B cell (primary cell): ENCODE data around the gene WDR27. TPM values are rescaled to one million over a fixed set of nuclear protein-coding genes. Genes with fewer than 3 reads are reported as not detected.

Source experiments
- ATAC-seq: fragments of 200-7000 bp; cut with Tn5 transposase; one replicate; pipeline ENCODE4 v1.10.0; 2021; ENCODE audit warnings: low read depth, mild to moderate bottlenecking, moderate number of reproducible peaks, moderate library complexity
- CTCF ChIA-PET: fragments of 350-600 bp; sonication (Branson Sonifier 250); formaldehyde crosslinking; loops from one replicate; lab custom pipeline; 2021; ENCODE audit warnings: antibody characterized with exemption, inconsistent platforms; lab: Charles Lee
- POLR2A ChIA-PET: fragments of 350-600 bp; sonication (Branson Sonifier 250); formaldehyde crosslinking; loops from one replicate; lab custom pipeline; 2021; ENCODE audit warnings: antibody characterized with exemption; lab: Charles Lee
- DNase-seq: peaks from one replicate; pipeline ENCODE4 v3.0.0; 2013
- H2AFZ ChIP-seq: 2 replicates; pipeline ENCODE4 v1.6.1; 2012; ENCODE audit warnings: mild to moderate bottlenecking, low read depth, low read length; ENCODE audit not compliant: insufficient read depth, poor library complexity, severe bottlenecking
- H3K27ac ChIP-seq, 2 donors: 1 replicate in 1 of 2; 2 replicates in 1 of 2; pipeline ENCODE4 v1.5.1; 2012 to 2013; ENCODE audit warnings: low read length in 2 of 2, mild to moderate bottlenecking in 2 of 2, moderate library complexity in 1 of 2
- H3K27me3 ChIP-seq, 4 experiments: fragments of 200-600 bp in 1 of 4; sonication (generic) in 1 of 4; replicated peaks in 1 of 4; 1 replicate in 2 of 4; 2 replicates in 2 of 4; pipeline versions ENCODE4 v1.6.1 to v1.7.0; 2013 to 2016; ENCODE audit warnings: low read length in 3 of 4, mild to moderate bottlenecking in 2 of 4, mixed read lengths in 1 of 4, moderate library complexity in 1 of 4; ENCODE audit not compliant: insufficient read depth in 4 of 4, control insufficient read depth in 3 of 4; ENCODE audit errors: control extremely low read depth in 1 of 4
- H3K36me3 ChIP-seq, 2 experiments: replicated peaks in 1 of 2; 1 replicate in 1 of 2; 2 replicates in 1 of 2; pipeline versions ENCODE4 v1.6.1 to v1.7.1; 2013; ENCODE audit warnings: low read length in 1 of 2; ENCODE audit not compliant: insufficient read depth in 2 of 2, control insufficient read depth in 1 of 2; ENCODE audit errors: control extremely low read depth in 1 of 2, extremely low read depth in 1 of 2
- H3K4me1 ChIP-seq, 2 donors: fragments of 200-600 bp in 1 of 2; sonication (generic) in 1 of 2; 1 replicate in 1 of 2; 2 replicates in 1 of 2; pipeline versions ENCODE4 v1.5.1 to v1.6.1; 2013 to 2017; ENCODE audit warnings: low read length in 2 of 2; ENCODE audit not compliant: control insufficient read depth in 2 of 2, insufficient read depth in 2 of 2
- H3K4me2 ChIP-seq: replicated peaks from 2 replicates; pipeline ENCODE3; 2012; ENCODE audit warnings: mild to moderate bottlenecking, low read depth, low read length; ENCODE audit not compliant: poor library complexity, severe bottlenecking
- H3K4me3 ChIP-seq, 5 experiments: fragments of 200-600 bp in 1 of 5; sonication (generic) in 1 of 5; 1 replicate in 3 of 5; 2 replicates in 2 of 5; pipeline versions ENCODE4 v1.5.1 to v1.7.0; 2011 to 2016; ENCODE audit warnings: low read length in 4 of 5, mild to moderate bottlenecking in 4 of 5, low read depth in 2 of 5, control low read depth in 1 of 5, moderate library complexity in 1 of 5; ENCODE audit not compliant: insufficient read depth in 1 of 5; ENCODE audit errors: control extremely low read depth in 1 of 5, extremely low read depth in 1 of 5
- H3K79me2 ChIP-seq: fragments of 200-600 bp; sonication (generic); one replicate; pipeline ENCODE4 v1.6.0; 2016; ENCODE audit warnings: low read length; ENCODE audit not compliant: control insufficient read depth, insufficient read depth
- H3K9ac ChIP-seq: fragments of 200-600 bp; sonication (generic); 2 replicates; pipeline ENCODE4 v1.6.1; 2017; ENCODE audit warnings: mild to moderate bottlenecking, low read length, moderate library complexity
- H3K9me3 ChIP-seq, 3 donors: one replicate each; pipeline versions ENCODE4 v1.6.1 to v1.7.1; 2013; ENCODE audit warnings: low read length in 2 of 3; ENCODE audit not compliant: control insufficient read depth in 2 of 3, insufficient read depth in 1 of 3; ENCODE audit errors: control extremely low read depth in 1 of 3
- H4K20me1 ChIP-seq: 2 replicates; pipeline ENCODE4 v1.6.0; 2012; ENCODE audit warnings: mild to moderate bottlenecking, low read length; ENCODE audit not compliant: insufficient read depth, control insufficient read depth, poor library complexity, severe bottlenecking
- H3K27ac Mint-ChIP-seq: one replicate; pipeline ENCODE4 v1.8.0; 2021; ENCODE audit warnings: mixed read lengths
- H3K27me3 Mint-ChIP-seq: one replicate; pipeline ENCODE4 v1.8.0; 2021; ENCODE audit warnings: mixed read lengths
- H3K4me1 Mint-ChIP-seq: one replicate; pipeline ENCODE4 v1.8.0; 2021; ENCODE audit warnings: mixed read lengths
- H3K4me3 Mint-ChIP-seq: one replicate; pipeline ENCODE4 v1.8.0; 2021; ENCODE audit warnings: mixed read lengths
- H3K9me3 Mint-ChIP-seq: one replicate; pipeline ENCODE4 v1.8.0; 2022; ENCODE audit warnings: mixed read lengths; ENCODE audit not compliant: insufficient read depth
- EZH2 ChIP-seq: IDR thresholded peaks from 2 replicates; pipeline ENCODE4 v1.6.1; 2012; ENCODE audit warnings: borderline replicate concordance, low read depth, mild to moderate bottlenecking, moderate library complexity, low read length; ENCODE audit not compliant: insufficient read depth, poor library complexity, severe bottlenecking
- WGBS: methylation state at CpG from one replicate; pipeline ENCODE4 v1.1.5; 2013; ENCODE audit warnings: missing lambda C conversion rate; ENCODE audit not compliant: insufficient coverage; 5-methylcytosine and 5-hydroxymethylcytosine counted together
- intact Hi-C: fragments of 100-400 bp; cut with micrococcal nuclease; formaldehyde crosslinking; loops from one replicate; pipeline ENCODE4 v1.10.0; 2022
- polyA plus RNA-seq: library from polyadenylated mRNA; depleted of rRNA; stranded (reverse); fragments of >200 nt; gene quantifications from 2 replicates; pipeline ENCODE4 v1.2.3, GENCODE V29; 2012
- total RNA-seq, 2 donors: library from RNA; stranded (reverse); fragments of 120-200 nt in 1 of 2; gene quantifications; 1 replicate in 1 of 2; 2 replicates in 1 of 2; pipeline versions ENCODE4 v1.2.3 to v1.2.4, GENCODE V29; 2013 to 2022
- TF ChIP-seq, protein P1 (sequence below): fragments of 200-600 bp; IDR thresholded peaks from one replicate; pipeline ENCODE4 v1.8.0; 2022; ENCODE audit warnings: antibody characterized with exemption, mild to moderate bottlenecking

The WDR27 gene
- total and polyA plus RNA-seq, 2 donors (not counting 1 experiment from before 2014, with no cell fraction given), result 64.3 to 86.3 TPM

DNA sequence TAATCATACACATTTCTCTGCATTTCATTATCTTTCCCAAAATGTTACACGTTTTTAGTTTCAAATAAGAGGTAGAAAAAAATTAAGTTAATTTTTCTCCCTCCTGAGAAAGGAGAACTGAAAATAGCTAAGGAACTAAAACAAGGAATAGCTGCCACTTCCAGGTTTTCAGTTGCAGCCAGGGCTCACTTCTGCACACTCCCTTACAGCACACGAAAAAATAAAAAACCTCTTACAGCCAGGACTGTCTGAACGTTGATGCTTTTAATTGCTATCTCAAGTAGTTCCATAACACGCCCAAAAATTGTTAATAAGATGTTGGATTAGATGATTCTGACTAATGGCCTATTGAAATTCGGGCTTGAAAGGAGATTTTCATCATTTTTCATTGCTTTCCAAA is 294.5 kb downstream of the WDR27 start:
- H3K4me1 ChIP-seq, result no peaks in the 10 kb centered on the region
- no peaks in the 10 kb centered on the region for H3K9me3 Mint-ChIP-seq
- peaks cover 0 to 17% (median 0%) of the 10 kb centered on the region in 3 donors for H3K9me3 ChIP-seq
- WGBS, result no CpG with 5 or more reads among the region's 5 CpGs
- ATAC-seq, result no peak
- H3K27ac ChIP-seq, result no peak overlapping the region
- no peak overlapping the region for H3K9ac ChIP-seq
- intact Hi-C loops, result no loop called here
- H3K36me3 ChIP-seq, result no peaks in the 10 kb centered on the region
- no peak for DNase-seq
- ChIA-PET POLR2A (no interaction called here), CTCF (no interaction called here)
- TF ChIP-seq, protein P1, sequence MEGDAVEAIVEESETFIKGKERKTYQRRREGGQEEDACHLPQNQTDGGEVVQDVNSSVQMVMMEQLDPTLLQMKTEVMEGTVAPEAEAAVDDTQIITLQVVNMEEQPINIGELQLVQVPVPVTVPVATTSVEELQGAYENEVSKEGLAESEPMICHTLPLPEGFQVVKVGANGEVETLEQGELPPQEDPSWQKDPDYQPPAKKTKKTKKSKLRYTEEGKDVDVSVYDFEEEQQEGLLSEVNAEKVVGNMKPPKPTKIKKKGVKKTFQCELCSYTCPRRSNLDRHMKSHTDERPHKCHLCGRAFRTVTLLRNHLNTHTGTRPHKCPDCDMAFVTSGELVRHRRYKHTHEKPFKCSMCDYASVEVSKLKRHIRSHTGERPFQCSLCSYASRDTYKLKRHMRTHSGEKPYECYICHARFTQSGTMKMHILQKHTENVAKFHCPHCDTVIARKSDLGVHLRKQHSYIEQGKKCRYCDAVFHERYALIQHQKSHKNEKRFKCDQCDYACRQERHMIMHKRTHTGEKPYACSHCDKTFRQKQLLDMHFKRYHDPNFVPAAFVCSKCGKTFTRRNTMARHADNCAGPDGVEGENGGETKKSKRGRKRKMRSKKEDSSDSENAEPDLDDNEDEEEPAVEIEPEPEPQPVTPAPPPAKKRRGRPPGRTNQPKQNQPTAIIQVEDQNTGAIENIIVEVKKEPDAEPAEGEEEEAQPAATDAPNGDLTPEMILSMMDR, result no peak
- no peak for TF ChIP-seq EZH2
- H4K20me1 ChIP-seq, result no peaks in the 10 kb centered on the region
- no peak overlapping the region for H3K4me3 Mint-ChIP-seq
- H3K4me2 ChIP-seq, result no peak overlapping the region
- H2AFZ ChIP-seq, result no peak overlapping the region
- no peaks in the 10 kb centered on the region for H3K79me2 ChIP-seq
- H3K27me3 ChIP-seq, result peaks cover 0 to 3% (median 1%) of the 10 kb centered on the region in 4 experiments
- H3K27ac Mint-ChIP-seq, result no peak overlapping the region
- H3K27me3 Mint-ChIP-seq, result peaks cover 4% of the 10 kb centered on the region
- H3K4me1 Mint-ChIP-seq, result peaks cover 3% of the 10 kb centered on the region
- H3K4me3 ChIP-seq, result no peak overlapping the region

Other genes starting within 250 kb of the WDR27 start
- gene C6orf120, start 97 bp upstream of the WDR27 start, total RNA-seq, result 24.9 and 27.1 TPM in 2 replicates
- 9.7 and 10.5 TPM in 2 replicates for gene C6orf120, start 97 bp upstream of the WDR27 start, polyA plus RNA-seq
- gene PHF10, start 22.5 kb upstream of the WDR27 start, total RNA-seq, result 72.0 and 74.6 TPM in 2 replicates
- gene PHF10, start 22.5 kb upstream of the WDR27 start, polyA plus RNA-seq, result 32.9 and 52.6 TPM in 2 replicates
- 6.9 and 7.2 TPM in 2 replicates for gene DYNLT2, start 49.5 kb upstream of the WDR27 start, total RNA-seq
- 2.4 and 3.6 TPM in 2 replicates for gene DYNLT2, start 49.5 kb upstream of the WDR27 start, polyA plus RNA-seq
- 41.5 and 42.8 TPM in 2 replicates for gene ERMARD, start 49.6 kb upstream of the WDR27 start, total RNA-seq
- gene ERMARD, start 49.6 kb upstream of the WDR27 start, polyA plus RNA-seq, result 65.1 and 80.3 TPM in 2 replicates